ENCODE results near the gene NLRP10.

Gene NLRP10

GRCh38 chr11:7986768-7987559, 21.7 kb upstream of the NLRP10 start, which contains the start of gene EIF3F (continued):
- no peak for TF ChIP-seq ZNF19 (tag by site-specific recombination; IDR thresholded peaks at IDR 0.05; ENCODE audit: low read depth)
- TF ChIP-seq PRDM2 (tag by site-specific recombination; IDR thresholded peaks at IDR 0.05; ENCODE audit: borderline replicate concordance), result no peak
- peak; percentile 37; the same call in 1 of the 2 replicates for TF ChIP-seq KLF10 (tag by site-specific recombination; IDR thresholded peaks at IDR 0.05)
- TF ChIP-seq ZNF239 (tag by site-specific recombination; IDR thresholded peaks at IDR 0.05), result no peak
- TF ChIP-seq ZNF169 (tag by site-specific recombination; IDR thresholded peaks at IDR 0.05), result no peak
- TF ChIP-seq ZNF785 (tag by site-specific recombination; IDR thresholded peaks at IDR 0.05), result no peak
- TF ChIP-seq ZNF501 (tag by site-specific recombination; IDR thresholded peaks at IDR 0.05), result peak; percentile 69; the same call in 1 of the 2 replicates
- 0 out of 2 replicates have a peak, but pooled peaks have one; percentile 6 for TF ChIP-seq PRDM1 (tag by site-specific recombination; IDR thresholded peaks at IDR 0.05)
- TF ChIP-seq, protein P1, sequence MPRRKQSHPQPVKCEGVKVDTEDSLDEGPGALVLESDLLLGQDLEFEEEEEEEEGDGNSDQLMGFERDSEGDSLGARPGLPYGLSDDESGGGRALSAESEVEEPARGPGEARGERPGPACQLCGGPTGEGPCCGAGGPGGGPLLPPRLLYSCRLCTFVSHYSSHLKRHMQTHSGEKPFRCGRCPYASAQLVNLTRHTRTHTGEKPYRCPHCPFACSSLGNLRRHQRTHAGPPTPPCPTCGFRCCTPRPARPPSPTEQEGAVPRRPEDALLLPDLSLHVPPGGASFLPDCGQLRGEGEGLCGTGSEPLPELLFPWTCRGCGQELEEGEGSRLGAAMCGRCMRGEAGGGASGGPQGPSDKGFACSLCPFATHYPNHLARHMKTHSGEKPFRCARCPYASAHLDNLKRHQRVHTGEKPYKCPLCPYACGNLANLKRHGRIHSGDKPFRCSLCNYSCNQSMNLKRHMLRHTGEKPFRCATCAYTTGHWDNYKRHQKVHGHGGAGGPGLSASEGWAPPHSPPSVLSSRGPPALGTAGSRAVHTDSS (tag by site-specific recombination; IDR thresholded peaks at IDR 0.05), result no peak
- TF ChIP-seq ZSCAN23 (tag by site-specific recombination; IDR thresholded peaks at IDR 0.05), result no peak
- TF ChIP-seq ZNF155 (tag by site-specific recombination; IDR thresholded peaks at IDR 0.05), result no peak
- no peak for TF ChIP-seq ZNF830 (tag by site-specific recombination; IDR thresholded peaks at IDR 0.05; ENCODE audit: low read depth)
- TF ChIP-seq ZNF114 (tag by site-specific recombination; IDR thresholded peaks at IDR 0.05), result no peak
- TF ChIP-seq TSHZ1 (tag by site-specific recombination; IDR thresholded peaks at IDR 0.05; ENCODE audit: borderline replicate concordance), result no peak
- no peak for TF ChIP-seq ZNF133 (tag by site-specific recombination; IDR thresholded peaks at IDR 0.05)
- no peak for TF ChIP-seq ZNF623 (tag by site-specific recombination; IDR thresholded peaks at IDR 0.05)
- TF ChIP-seq, protein P2, sequence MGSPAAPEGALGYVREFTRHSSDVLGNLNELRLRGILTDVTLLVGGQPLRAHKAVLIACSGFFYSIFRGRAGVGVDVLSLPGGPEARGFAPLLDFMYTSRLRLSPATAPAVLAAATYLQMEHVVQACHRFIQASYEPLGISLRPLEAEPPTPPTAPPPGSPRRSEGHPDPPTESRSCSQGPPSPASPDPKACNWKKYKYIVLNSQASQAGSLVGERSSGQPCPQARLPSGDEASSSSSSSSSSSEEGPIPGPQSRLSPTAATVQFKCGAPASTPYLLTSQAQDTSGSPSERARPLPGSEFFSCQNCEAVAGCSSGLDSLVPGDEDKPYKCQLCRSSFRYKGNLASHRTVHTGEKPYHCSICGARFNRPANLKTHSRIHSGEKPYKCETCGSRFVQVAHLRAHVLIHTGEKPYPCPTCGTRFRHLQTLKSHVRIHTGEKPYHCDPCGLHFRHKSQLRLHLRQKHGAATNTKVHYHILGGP (tag by site-specific recombination; IDR thresholded peaks at IDR 0.05), result no peak
- TF ChIP-seq ZNF214 (tag by site-specific recombination; IDR thresholded peaks at IDR 0.05; ENCODE audit: borderline replicate concordance), result no peak
- TF ChIP-seq, protein P3, sequence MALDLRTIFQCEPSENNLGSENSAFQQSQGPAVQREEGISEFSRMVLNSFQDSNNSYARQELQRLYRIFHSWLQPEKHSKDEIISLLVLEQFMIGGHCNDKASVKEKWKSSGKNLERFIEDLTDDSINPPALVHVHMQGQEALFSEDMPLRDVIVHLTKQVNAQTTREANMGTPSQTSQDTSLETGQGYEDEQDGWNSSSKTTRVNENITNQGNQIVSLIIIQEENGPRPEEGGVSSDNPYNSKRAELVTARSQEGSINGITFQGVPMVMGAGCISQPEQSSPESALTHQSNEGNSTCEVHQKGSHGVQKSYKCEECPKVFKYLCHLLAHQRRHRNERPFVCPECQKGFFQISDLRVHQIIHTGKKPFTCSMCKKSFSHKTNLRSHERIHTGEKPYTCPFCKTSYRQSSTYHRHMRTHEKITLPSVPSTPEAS (tag by site-specific recombination; IDR thresholded peaks at IDR 0.05), result no peak
- TF ChIP-seq OSR2 (tag by site-specific recombination; IDR thresholded peaks at IDR 0.05), result no peak
- TF ChIP-seq REPIN1 (tag by site-specific recombination; IDR thresholded peaks at IDR 0.05; ENCODE audit: low read depth), result 0 out of 2 replicates have a peak, but pooled peaks have one; percentile 66
- TF ChIP-seq, protein P4, sequence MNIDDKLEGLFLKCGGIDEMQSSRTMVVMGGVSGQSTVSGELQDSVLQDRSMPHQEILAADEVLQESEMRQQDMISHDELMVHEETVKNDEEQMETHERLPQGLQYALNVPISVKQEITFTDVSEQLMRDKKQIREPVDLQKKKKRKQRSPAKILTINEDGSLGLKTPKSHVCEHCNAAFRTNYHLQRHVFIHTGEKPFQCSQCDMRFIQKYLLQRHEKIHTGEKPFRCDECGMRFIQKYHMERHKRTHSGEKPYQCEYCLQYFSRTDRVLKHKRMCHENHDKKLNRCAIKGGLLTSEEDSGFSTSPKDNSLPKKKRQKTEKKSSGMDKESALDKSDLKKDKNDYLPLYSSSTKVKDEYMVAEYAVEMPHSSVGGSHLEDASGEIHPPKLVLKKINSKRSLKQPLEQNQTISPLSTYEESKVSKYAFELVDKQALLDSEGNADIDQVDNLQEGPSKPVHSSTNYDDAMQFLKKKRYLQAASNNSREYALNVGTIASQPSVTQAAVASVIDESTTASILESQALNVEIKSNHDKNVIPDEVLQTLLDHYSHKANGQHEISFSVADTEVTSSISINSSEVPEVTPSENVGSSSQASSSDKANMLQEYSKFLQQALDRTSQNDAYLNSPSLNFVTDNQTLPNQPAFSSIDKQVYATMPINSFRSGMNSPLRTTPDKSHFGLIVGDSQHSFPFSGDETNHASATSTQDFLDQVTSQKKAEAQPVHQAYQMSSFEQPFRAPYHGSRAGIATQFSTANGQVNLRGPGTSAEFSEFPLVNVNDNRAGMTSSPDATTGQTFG (tag by site-specific recombination; IDR thresholded peaks at IDR 0.05; ENCODE audit: borderline replicate concordance), result no peak
- peak; percentile 59; the same call in 1 of the 2 replicates for TF ChIP-seq TCF7L2 (IDR thresholded peaks at IDR 0.05; ENCODE audit: borderline replicate concordance, low read depth, low read length)

Data from HEK293 (cell line).